ENCODE data around the gene AP3D1.

DNA sequence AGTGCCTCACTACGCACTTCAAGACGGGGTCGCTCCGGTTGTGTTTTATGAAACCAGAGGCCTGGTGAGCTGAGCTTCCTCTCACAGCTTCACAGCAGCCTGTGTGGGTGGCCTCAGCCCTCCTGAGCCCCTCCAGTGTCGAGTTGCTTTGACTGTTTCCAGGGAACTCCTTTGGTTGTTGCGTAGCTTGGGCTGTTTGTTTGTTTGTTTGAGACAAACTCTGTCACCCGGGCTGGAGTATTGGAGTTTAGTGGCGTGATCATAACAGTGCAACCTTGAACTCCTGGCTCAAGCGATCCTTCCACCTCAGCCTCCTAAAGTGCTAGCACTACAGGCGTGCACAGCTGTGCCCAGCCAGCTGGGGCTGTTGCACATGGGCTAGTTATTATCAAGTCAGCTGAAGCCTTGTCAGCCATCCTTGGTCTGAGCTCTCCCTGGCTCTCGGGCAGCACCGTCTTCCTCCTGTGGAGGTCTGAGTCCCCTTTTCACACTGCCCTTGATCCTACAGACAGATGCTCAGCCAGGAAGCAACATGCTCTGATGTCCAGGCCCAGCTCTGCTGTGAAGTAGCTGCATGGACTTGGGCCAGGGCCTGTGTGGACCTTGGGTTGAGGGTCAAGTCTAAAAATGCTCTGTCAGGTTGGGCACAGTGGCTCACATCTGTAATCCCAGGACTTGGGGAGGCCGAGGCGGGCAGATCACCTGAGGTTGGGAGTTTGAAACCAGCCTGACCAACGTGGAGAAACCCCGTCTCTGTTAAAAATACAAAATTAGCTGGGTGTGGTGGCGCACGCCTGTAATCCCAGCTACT is 22.6 kb upstream of the AP3D1 start:
- TF ChIP-seq, protein P1, sequence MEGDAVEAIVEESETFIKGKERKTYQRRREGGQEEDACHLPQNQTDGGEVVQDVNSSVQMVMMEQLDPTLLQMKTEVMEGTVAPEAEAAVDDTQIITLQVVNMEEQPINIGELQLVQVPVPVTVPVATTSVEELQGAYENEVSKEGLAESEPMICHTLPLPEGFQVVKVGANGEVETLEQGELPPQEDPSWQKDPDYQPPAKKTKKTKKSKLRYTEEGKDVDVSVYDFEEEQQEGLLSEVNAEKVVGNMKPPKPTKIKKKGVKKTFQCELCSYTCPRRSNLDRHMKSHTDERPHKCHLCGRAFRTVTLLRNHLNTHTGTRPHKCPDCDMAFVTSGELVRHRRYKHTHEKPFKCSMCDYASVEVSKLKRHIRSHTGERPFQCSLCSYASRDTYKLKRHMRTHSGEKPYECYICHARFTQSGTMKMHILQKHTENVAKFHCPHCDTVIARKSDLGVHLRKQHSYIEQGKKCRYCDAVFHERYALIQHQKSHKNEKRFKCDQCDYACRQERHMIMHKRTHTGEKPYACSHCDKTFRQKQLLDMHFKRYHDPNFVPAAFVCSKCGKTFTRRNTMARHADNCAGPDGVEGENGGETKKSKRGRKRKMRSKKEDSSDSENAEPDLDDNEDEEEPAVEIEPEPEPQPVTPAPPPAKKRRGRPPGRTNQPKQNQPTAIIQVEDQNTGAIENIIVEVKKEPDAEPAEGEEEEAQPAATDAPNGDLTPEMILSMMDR (IDR thresholded peaks at IDR 0.05): no peak
- TF ChIP-seq EZH2phosphoT487 (IDR thresholded peaks at IDR 0.05) (no peak), EZH2 (IDR thresholded peaks at IDR 0.05) (no peak)

Measured in neural progenitor cell (in vitro differentiated cells).